NCI-H146 (cell line): ENCODE measurements around the gene PLAU.

Source experiments
- DNase-seq: peaks from one replicate; lab custom pipeline; 2025; lab: John Stamatoyannopoulos, UW

The PLAU gene

DNA sequence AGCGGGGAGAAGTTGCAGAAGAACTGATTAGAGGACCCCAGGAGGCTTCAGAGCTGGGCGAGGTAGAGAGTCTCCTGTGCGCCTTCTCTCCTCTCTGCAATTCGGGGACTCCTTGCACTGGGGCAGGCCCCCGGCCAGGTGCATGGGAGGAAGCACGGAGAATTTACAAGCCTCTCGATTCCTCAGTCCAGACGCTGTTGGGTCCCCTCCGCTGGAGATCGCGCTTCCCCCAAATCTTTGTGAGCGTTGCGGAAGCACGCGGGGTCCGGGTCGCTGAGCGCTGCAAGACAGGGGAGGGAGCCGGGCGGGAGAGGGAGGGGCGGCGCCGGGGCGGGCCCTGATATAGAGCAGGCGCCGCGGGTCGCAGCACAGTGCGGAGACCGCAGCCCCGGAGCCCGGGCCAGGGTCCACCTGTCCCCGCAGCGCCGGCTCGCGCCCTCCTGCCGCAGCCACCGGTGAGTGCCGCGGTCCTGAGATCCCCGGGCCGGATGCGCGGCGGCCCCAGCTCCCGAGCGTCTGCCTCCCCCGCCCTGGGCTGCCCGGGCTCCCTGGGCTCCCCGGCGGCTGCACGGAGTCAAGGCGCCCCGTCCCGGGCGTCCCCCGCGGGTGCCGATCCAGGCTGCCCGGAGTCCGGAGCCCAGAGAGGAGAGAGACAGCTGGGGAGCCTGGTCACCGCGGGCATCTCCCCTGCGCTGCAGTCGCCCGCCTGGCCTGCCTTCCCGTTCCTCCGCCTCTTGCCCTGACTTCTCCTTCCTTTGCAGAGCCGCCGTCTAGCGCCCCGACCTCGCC is at the start of gene PLAU:
Gene PLAU (plus strand): TSS at position 369 of the 789 bp plus-strand sequence. CDS start 424 bp downstream, outside the sequence.
- DNase-seq = peak; percentile 59

DNA sequence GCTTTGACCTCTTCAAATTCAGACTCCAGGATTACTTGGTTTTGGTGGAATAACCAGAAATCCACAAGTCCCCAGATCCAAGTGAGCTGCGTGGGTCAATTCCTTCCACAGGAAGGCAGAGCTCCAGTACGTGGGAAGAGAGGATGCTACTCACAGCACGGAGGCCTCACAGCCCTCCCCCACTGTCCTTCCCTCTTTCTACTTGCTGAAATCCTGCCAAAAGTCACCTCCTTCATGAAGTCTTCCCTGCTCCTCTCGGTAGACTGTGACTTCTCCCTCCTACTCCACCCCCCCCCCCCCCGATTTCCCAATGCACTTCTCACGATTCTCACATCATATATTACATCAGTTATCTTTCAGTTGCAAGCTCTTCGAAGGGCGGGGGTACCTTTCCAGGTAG is 48.9 kb upstream of the PLAU start:
- no peak for DNase-seq

DNA sequence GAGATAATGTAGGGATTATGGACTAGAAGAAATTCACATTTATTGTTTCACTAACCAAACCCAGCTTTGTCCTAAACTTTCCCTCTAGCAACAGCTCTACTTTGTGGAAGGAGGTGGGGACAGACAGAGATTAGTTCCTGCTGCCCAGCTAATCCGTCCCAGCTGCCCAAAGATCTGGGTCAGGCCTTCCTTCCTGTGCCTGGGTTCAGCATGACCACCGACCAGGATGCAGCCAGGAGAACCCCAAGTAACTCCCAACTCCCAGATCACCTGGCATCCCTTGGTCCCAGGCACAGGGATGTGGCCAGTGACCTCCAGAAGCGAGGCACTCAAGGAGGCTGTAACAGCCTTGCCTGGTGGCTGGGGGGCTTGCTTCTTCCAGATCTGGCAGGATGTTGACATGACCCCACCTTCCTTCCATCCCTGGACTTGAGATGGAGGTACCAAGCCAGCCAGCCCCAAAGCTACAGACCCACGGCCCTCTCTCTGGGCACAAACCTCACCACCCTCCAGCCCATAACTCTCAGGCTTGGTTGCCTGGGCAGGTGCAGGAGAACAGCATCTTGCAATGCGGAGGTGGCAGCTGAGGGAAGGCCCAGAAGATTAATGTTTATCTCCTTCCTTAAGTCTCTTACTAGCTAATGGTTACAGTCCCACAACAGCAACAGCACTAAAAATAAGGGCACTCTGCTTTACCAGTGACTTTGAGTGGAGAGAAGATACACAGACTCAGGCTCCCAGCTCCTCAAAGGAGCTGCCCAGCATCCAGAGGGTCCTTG is 47.7 kb upstream of the PLAU start:
- DNase-seq = no peak

DNA sequence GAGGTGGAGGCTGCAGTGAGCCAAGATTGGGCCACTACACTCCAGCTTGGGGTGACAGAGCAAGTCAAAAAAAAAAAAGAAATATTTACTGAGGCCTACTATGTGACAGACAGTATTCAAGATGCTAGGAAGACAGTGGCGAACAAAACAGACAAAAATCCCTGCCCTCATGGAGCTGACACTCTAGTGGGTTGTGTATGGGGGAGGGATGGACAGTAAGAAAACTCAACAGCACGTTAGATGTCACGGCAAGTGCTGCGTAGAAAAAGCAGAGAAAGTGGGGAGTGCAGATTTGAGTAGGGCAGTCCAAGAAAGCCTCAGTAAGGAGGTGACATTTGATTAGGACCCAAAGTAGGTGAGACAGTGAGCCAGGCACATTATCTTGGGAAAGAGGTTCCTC is 46.7 kb upstream of the PLAU start:
- no peak for DNase-seq

DNA sequence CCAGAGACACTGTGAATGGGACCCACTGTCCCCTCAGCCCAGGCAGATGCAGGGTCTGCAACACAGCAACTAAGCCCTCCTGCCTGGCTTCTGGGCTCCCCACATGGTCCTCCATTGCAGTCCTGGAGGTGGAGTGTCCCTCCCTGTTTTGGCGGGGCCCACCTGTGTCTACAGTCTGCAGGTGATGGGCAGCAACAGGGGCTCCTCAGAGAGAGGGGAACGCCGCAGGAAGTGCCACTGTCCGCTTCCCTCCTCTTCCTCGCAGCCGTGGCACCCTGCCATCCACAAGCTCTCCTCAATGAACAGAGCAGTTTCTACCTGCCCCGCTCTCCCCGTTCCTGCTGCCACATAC is 45.8 kb upstream of the PLAU start:
- no peak for DNase-seq

DNA sequence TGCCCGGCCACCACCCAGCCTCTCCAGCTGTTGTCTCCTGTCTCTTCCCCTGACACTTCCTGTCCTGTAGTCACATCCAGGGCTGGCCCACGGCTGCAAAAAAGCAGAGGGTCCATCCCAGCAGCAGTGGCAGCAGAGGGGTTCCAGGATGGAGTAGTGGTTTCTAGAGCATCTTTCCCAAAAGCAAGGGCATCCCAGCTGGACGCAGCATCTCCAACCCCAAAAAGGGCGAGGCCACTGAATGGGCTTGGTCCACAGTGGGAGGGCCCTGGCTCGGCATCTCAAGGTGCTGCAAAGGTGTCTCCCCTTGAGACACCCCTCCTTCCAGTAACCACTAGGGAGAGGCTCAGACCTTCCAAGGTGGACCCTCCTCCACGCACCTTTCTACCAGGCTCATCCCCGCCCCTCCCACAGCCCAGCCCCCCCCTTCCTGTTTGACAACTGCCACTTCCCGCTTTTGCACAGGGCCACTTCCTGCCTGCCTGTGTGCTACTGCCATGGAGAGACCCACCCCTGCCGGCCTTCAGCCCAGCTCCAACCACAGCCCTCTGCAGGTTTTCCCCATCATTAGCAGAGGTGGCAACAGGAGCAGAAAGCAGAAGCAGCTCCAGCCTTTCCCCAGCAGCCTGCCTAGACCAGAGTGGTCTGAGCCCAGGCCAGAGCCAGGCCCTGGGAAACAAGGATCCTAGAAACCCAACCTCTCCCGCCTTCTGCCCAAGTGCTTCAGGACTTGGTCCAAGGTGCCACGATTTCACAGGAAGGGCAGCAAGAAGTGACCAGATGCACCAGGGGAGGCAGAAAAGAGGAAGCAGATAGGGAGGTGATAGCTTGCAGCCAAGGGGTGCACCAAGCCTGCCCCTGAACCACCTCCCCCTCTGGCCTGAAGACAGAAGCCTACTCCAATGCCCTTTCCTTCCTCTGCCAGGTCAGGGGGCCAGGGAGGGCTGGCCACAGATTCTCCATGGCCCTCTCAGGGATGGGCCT is 45.2 kb upstream of the PLAU start:
- no peak for DNase-seq

DNA sequence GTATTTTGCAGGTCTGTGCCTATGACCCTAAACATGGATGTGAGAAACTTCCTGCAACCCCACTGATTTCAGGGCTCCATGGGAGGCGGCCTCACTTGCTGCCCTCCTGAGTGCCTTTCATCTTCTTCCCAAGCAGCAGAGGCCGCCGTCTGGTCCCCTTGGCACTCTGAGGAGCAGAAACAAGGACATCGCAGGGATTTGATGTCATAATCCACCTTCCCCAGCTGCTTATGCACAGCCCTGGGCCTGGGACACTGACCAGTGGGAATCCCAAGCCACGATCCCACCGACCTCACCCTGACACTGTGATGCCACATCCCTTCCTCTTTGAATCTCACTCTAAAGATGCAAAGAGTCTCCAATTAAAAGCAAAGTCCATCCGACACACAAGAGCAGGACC is 44.3 kb upstream of the PLAU start:
- DNase-seq = no peak

DNA sequence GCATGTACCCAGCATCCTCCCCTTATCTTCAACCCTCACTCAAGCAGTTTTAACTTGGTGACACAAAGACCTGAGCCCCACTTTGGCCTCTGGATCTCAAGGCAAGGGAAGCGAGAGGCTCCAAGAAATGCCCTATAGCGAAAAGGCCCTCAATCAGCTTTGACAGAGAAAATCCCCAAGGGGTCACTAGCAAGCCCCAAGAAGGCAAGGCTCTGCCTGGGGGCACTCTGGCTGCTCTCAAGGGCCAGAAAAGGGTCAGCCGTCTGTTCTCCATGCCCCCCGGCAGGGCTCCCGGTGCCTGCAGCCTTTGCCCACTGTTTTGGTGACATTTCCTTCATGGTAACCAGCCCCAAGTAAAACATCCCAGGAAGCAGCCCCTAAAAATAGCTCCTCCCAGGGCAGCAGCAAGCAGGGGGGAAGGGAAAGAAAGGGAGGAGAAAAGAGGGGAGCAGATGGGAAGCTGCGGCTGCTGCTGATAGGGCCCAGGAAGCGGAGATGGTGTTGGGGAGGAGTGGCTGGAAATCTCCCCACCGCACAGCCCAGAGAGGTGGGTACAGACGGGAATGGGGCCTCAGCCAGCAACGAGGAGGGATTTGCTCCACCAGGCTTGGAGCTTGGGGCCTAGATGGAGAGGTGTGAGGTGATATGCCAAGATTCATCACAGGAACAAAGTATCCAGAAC is 43.7 kb upstream of the PLAU start:
- no peak for DNase-seq

DNA sequence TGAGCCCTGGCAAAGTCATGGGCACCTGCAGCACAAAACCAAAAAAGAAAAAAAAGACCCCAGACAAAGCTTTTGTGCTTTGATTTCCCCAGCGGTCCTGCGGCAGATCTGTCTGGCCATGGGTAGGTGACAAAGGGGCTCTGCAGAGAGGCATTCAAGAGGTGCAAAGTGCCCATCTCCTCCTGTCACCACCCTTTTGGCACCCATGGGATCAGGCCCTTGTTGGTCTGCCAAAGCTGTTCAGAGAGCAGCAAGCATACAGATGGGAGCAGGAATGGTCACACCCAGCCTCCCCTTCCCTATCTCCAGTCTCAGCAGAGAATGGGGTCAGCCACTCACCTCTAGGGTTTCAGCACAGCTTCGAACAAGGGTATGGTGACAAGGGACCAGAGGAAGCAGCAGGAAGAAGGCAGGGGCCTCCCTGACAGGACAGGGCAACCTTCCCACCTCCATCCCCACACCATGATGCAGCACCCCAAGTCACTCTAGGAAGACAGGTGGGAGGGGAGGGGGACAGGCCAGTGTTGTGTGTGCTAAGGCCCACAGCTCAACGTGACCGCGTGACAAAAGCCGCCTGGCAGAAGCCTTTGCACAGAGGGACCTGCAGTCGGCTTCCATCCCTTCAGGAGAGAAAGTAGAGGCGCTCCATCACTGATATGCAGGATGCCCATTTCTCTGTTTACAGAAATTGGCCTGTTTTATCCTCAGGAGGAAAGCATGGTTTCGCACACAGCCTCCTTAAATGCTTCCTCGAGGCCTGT is 42.9 kb upstream of the PLAU start:
- no peak for DNase-seq

DNA sequence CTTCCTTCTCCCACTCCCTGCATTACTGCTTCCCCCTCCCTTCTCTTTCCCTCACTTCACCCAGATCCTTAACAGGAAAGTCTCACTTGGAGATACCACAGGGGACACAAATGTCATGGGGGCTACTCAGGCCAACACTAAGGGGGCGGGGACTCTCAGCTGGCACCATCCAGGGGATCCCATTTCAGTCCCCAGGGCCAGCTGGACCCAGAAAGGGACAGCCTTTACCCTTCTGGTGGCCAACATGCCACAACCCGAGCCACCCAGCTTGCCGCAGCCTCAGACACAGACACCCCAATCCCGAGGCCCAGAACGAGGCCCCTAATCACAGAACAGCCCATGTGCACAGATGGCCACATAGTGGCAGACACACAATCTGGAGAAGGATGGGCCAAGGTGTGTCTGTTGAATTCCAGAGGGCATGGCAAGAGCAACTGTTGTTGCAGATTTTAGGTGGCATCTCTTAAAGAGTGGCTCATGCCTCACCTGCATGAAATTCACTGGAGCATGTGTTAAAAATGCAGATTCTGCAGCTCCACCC is 42.2 kb upstream of the PLAU start:
- no peak for DNase-seq

DNA sequence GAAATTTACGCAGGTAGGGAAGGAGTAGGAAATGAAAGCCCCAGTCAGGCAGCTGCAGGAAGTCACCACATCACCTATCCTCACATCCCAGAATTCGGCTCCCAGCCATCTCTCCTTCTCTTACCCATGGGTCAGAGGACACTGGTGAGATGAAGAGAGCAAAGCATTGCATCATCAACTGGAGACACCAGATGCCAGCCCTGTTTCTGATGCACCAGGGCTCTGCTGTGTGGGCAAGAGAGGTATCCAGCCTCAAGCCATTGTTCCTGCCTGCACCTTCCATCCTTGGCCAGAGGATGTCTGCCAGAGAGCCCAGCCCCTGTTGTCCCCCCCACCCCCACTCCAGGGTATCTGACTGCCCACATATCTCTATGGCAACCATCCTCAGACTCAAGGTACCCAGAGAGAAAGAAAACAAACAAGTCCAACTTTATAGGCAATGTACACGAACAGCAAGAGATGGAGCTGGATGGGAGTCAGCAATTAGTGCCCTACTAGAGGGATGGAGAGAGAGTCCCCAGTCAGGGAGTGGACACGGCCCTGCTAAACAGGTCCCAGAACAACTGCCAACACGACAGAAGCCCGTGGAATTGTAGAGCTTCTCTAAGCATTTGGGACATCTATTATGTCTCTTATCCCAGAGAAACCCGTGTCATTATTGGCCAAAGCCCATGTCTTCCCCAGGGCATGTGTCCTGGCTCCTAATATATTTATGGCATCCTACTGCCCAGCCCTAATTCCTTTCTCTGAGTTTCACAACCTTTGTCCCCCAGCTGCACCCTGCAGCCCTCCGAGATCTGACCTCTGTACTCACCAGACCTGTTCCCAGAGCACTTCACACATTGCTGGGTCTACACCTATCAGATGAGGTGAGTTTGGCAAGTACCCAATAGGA is 39.4 kb upstream of the PLAU start:
- no peak for DNase-seq

DNA sequence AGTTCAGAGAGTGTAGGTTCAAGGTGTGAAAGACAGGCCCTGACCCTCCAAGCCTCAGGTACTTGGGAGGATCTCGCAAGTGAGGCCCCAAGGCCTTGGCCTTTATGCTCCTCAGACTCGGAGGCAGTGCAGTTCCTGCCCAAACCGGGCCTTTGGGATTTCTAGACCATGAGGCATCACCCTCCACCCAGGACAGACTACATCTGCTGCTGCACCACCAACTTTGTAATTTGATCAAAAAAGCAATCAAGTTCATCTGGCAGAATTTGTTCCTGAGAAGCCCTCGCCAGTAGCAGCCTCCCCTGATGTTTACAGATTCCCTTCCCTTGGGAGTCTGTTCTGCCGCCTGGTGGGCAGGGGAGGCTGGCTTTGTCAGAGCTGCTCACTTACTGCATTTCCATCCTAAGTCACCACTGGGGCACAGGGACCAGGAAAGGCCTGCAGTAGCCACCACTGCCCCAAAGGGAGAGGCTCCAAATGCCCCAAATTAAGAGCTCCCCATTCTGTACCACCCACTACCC is 38.7 kb upstream of the PLAU start:
- DNase-seq = no peak

DNA sequence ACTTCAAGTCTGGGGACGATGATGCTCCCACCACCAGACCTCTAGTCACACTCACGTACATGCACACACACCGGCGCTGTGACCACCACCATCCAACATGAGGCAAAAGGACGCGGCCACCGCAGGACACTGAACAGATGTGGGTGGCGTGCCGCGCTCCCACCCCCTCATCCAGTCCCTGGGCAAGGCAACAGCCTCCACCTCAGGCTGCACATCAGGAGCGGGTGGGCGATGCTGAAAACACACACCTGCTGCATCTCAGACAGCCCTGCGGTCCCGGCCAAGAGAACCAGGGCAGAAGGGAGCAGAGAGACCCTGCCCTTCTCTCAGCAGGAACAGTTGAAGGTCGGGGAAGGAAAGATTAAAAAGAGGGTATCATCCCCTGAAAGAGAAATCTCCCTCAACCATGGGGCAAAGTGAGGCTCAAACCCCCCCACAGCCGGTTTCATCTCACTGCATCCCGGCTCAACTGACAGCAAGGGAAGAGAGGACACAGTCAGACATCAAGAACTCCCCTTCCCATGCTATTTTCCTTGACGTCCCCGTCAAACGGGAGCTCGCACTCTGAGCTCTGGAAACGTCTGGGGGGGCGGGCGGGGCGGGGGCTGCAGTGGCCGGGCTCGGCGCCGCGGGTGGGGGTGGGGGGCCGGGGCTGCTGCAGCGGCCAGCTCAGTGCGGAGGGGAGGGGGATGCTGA is 37.6 kb upstream of the PLAU start:
- DNase-seq = no peak

DNA sequence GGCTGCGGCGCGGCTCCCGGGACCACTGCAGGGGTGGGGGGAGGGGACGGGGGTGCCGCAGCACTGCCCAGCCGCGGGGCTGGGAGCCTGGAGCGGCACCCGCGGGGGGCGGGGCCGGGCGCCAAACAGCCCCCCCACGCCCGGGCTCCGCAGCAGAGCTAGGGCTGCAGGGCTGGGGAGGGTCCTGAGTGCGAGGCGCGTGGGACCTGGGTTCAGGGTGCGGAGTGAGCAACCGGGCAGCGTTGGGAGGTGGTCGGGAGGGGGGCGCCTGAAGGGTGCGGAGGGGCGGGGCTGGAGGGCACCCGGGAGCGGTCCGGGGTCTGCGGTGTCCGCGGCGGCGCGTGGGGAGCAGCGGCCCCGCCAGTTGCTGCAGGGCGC is 37.1 kb upstream of the PLAU start:
- DNase-seq = peak; percentile 22

DNA sequence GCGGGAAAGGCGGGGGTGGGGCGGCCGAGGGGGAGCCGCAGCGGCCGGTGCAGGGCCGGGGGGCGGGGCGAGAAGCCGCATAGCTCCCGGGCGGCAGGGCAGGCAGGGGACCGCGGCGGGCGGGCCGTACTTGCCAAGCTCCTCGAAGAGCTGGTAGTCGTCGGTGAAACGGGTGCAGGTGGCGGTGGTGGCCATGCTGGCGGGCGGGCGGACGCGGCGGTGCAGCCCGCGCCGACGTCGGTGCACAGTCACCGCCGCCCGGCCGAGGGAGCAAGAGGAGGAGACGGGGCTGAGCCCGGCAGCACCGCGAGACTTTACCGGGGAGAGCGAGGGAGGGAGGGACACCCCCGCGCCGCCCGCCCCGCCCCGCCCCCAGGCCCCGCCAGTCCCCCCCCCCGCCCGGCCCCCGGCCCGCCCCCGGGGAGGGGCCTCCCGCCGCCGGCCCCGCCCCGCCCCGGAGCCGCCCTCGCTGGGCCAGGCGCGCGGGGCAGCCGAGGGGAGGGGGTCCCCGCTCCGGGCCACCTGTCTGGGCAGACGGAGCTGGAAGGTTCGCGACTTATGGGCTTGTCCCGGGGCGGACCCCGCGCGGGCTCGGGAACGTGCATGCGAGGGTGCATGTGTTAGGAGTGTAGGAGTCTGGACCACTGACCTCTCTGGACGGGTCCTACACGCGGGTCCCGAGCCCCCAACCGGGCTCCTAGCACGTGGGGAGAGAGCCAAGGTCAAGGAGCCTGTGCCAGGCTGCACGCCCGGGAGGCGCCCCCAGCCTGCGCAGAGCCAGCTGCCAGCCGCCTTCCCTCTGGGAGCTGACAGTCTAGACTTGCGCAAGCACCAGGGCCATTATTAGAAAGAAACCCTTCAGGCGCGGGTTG is 36.4 kb upstream of the PLAU start, which contains the start of gene CAMK2G:
Gene CAMK2G (minus strand): TSS at position 289 of the 872 bp plus-strand sequence. CDS start 94 bp downstream, at position 195.
- peak; percentile 83 for DNase-seq

DNA sequence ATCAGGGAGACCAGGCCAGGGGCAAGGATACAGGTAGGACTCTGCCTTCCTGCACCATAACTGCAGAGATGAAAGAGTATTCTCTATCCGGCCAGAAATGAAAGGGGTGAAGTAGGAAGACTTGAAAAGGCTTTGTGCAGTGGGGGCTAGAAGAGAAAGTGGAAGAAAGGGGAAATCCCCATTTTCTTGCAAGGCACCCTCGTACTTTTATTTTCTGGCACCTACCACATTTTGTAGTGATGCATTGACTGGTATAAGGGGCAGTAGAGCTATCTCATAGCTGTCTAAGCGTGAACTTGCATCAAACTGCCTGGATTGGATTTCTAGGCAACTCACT is 35.8 kb upstream of the PLAU start:
- no peak for DNase-seq

DNA sequence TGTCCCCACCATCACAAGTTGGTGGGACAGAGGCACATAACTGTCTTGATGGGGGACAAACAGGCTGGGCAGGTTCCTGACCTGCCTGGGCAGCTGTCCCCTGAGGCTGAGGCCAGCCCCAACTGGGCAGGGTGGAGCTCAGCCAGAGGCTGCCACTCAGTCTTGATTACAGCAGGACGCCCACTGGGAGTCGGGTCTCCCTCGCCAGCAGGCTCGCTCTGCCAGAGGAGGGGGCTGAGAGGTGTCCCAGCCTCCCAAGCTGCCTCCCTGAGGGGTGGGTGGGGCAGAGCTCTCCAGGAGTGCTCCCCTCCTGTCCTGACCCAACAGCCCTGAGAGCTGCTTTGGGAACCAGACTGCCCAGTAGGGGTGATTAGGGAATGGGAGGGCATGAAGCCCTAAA is 34.8 kb upstream of the PLAU start:
- DNase-seq = peak; percentile 26

DNA sequence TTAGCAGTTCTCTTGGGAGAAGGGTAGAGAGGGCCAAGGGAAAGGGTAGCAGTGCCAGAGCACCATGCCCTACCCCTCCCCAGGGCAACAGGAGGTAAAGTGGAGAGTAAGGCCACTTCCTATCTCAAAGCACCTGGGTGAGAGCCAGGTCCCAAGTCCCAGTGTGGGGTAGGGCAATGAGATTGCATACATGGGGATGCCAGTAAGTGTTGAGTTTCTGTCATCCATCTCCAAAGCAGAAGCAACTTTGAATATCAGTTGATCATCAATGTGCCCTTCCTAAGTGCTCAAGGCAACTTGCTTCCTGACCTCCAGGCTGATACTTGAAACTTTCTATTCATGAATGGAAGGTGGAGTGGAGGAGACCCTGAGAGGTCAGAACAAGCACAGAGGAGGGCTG is 34.4 kb upstream of the PLAU start:
- no peak for DNase-seq
